SK-N-SH (cell line): Measurements from ENCODE around the gene CA7.

Experiments used
- POLR2AphosphoS5 ChIP-seq: IDR thresholded peaks from 2 replicates; pipeline ENCODE4 v1.6.1; 2012; ENCODE audit warnings: low read depth, low read length
- SIN3A ChIP-seq: IDR thresholded peaks from 2 replicates; pipeline ENCODE4 v1.6.1; 2012; ENCODE audit warnings: low read depth, mild to moderate bottlenecking, low read length, moderate library complexity, borderline replicate concordance
- SMC3 ChIP-seq: IDR thresholded peaks from 2 replicates; pipeline ENCODE4 v1.6.1; 2012; ENCODE audit warnings: low read depth, low read length, improper control_type of control experiment
- TAF1 ChIP-seq: IDR thresholded peaks from 2 replicates; pipeline ENCODE4 v1.6.1; 2012; ENCODE audit warnings: low read depth, mild to moderate bottlenecking, low read length, moderate library complexity, borderline replicate concordance
- TEAD4 ChIP-seq: IDR thresholded peaks from 2 replicates; pipeline ENCODE4 v1.4.0; 2012; ENCODE audit warnings: mild to moderate bottlenecking, borderline replicate concordance; ENCODE audit not compliant: insufficient read depth
- YY1 ChIP-seq: IDR thresholded peaks from 2 replicates; pipeline ENCODE4 v1.4.0; 2012; ENCODE audit warnings: low read depth, mild to moderate bottlenecking
- TF ChIP-seq, protein P1 (sequence below): fragments of 200-600 bp; sonication (generic); IDR thresholded peaks from 2 replicates; pipeline ENCODE4 v1.6.1; 2017; ENCODE audit warnings: antibody characterized with exemption, mild to moderate bottlenecking, moderate library complexity

DNA sequence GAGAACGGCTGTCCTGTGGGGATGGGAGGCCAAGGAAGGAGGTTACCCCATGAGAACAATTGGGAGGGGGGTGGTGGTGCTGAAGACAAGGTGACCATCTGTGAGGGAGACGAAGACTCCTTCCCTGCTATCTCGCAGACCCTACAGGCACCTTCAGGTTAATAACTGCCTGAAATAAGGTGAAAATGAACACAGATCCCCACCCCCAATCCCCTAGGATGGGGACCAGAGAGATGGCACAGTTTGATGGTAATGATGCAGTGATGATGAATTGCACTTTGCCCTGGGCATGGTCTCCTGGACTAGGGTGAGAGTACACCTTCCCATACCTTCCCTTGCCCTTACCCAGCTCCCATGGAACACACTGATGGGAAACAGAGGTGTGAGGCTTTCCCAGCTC, 12.0 kb upstream of the CA7 start:
- TF ChIP-seq, protein P1, sequence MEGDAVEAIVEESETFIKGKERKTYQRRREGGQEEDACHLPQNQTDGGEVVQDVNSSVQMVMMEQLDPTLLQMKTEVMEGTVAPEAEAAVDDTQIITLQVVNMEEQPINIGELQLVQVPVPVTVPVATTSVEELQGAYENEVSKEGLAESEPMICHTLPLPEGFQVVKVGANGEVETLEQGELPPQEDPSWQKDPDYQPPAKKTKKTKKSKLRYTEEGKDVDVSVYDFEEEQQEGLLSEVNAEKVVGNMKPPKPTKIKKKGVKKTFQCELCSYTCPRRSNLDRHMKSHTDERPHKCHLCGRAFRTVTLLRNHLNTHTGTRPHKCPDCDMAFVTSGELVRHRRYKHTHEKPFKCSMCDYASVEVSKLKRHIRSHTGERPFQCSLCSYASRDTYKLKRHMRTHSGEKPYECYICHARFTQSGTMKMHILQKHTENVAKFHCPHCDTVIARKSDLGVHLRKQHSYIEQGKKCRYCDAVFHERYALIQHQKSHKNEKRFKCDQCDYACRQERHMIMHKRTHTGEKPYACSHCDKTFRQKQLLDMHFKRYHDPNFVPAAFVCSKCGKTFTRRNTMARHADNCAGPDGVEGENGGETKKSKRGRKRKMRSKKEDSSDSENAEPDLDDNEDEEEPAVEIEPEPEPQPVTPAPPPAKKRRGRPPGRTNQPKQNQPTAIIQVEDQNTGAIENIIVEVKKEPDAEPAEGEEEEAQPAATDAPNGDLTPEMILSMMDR, result no peak
- TF ChIP-seq SMC3 (no peak), TEAD4 (no peak), SIN3A (no peak), YY1 (no peak), TAF1 (no peak), POLR2AphosphoS5 (no peak)
